IgD-negative memory B cell (primary cell): Measurements from ENCODE around the gene LPP. TPM values are rescaled to one million over a fixed set of nuclear protein-coding genes. Genes with fewer than 3 reads are reported as not detected.
A peak's percentile ranks its signal among the peaks of the same experiment; 100 is the strongest.

Experiments
- H3K27ac Mint-ChIP-seq, 3 donors: one replicate each; pipeline ENCODE4 v1.8.0; 2020 to 2022; ENCODE audit warnings: mild to moderate bottlenecking in 3 of 3, mixed read lengths in 3 of 3, moderate library complexity in 1 of 3
- H3K27me3 Mint-ChIP-seq: one replicate; pipeline ENCODE4 v1.8.0; 2021; ENCODE audit warnings: mixed read lengths
- H3K36me3 Mint-ChIP-seq: one replicate; pipeline ENCODE4 v1.8.0; 2020; ENCODE audit warnings: mild to moderate bottlenecking, mixed read lengths
- H3K4me1 Mint-ChIP-seq, 3 donors: one replicate each; pipeline ENCODE4 v1.8.0; 2020 to 2022; ENCODE audit warnings: mixed read lengths in 3 of 3, mild to moderate bottlenecking in 1 of 3
- H3K4me3 Mint-ChIP-seq, 4 donors: one replicate each; pipeline ENCODE4 v1.8.0; 2020 to 2022; ENCODE audit warnings: mild to moderate bottlenecking in 4 of 4, mixed read lengths in 4 of 4, moderate library complexity in 3 of 4
- H3K9me3 Mint-ChIP-seq, 3 donors: one replicate each; pipeline ENCODE4 v1.8.0; 2020 to 2021; ENCODE audit warnings: mixed read lengths in 3 of 3, mild to moderate bottlenecking in 1 of 3
- polyA plus RNA-seq: library from polyadenylated mRNA; unstranded; fragments of 300-500 nt; fragmentation: Illumina TruSeq; gene quantifications from one replicate; pipeline ENCODE4 v1.2.3, GENCODE V29; 2021

Gene LPP
- polyA plus RNA-seq, 1 donor from 2014 or later, result 29.2 TPM

DNA sequence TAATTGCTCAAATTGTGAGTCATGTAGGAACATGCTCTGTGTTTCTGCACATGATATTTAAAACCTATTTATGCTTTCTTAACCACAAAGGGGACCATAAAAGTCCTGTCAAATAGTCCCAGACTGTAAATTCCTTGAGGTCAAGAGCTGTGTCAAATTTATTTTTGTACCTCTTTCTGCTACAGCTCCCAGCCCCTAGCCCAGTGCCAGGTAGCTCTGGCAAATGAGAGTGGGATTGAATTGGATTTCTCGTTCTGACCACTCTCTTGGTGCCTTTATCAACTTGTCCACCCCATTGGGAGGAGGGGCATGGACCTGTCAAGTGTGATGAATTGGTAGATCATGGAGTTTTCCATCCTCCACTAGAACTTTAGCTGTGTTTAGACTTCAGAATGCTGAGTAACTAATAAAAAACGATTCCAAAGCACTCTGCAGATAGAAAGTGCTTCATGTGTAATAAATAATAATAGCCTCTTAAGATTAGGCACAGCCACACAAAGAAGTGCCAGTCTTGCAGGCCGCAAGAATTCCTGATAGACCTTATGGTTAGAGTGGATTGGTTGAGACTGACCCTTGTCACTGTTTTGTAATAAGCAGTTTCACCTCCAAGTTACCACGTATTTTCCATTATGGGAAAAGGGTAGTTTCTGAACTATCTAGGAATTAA lies 120.4 kb downstream of the LPP start:
- H3K27ac Mint-ChIP-seq, result no peak overlapping the region
- no peak overlapping the region for H3K4me3 Mint-ChIP-seq
- peaks cover 9% of the 10 kb centered on the region for H3K36me3 Mint-ChIP-seq
- no peaks in the 10 kb centered on the region for H3K9me3 Mint-ChIP-seq
- no peaks in the 10 kb centered on the region for H3K27me3 Mint-ChIP-seq
- H3K4me1 Mint-ChIP-seq, result peaks cover 18 to 26% (median 24%) of the 10 kb centered on the region in 3 donors

DNA sequence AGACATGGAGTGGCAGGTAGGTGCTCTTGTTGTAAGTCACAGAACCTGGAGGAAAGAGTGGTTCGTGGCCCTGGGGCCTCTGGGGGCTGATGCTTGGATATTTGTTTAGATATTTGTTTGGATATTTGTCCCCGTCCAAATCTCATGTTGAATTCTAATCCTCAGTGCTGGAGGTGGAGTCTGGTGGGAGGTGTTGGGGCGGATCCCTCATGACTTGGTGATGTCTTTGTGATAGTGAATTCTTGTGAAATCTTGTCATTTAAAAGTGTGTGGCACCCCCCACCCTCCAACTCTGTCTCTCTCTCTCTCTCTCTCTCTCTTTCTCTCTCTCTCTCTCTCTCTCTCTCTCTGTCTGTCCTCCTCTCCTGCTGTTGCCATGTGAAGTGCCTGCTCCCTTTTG lies 122.4 kb downstream of the LPP start:
- Mint-ChIP-seq H3K9me3 (no peaks in the 10 kb centered on the region), H3K36me3 (peaks cover 9% of the 10 kb centered on the region), H3K4me3 (no peak overlapping the region), H3K27me3 (no peaks in the 10 kb centered on the region), H3K4me1 (peaks cover 9 to 16% (median 12%) of the 10 kb centered on the region in 3 donors), H3K27ac (no peak overlapping the region)

DNA sequence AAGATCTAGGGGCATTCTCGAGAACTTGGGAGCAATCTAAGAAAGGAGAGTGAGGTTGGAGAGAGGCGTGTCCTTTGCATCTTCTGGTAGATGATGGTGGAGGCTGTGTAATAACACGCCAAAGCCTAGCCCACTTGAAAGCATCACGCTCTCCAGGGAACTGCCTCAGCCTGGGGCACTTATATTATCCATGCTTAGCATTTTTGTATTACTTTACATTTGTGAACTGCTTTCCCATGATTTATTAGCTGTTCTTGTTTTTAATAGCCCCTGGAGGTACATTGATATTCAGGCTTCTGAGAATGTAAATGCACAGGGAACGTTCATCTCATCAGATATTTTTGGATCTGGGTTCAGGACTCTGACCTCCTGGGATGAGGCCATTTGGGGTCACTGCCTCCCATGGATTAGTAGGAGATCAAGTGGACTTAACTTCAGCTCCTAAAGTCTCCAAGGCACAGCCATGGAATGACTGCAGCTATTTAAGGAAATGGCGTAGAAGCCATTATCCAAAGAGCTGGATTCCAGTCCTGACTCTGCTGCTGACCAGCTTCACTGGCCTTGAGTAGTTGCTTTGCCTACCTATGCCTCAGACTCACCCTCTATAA lies 124.9 kb downstream of the LPP start:
- Mint-ChIP-seq H3K27ac (no peak overlapping the region), H3K4me1 (peaks cover 9 to 12% (median 11%) of the 10 kb centered on the region in 3 donors), H3K36me3 (peaks cover 11% of the 10 kb centered on the region), H3K27me3 (no peaks in the 10 kb centered on the region), H3K4me3 (no peak overlapping the region), H3K9me3 (no peaks in the 10 kb centered on the region)

DNA sequence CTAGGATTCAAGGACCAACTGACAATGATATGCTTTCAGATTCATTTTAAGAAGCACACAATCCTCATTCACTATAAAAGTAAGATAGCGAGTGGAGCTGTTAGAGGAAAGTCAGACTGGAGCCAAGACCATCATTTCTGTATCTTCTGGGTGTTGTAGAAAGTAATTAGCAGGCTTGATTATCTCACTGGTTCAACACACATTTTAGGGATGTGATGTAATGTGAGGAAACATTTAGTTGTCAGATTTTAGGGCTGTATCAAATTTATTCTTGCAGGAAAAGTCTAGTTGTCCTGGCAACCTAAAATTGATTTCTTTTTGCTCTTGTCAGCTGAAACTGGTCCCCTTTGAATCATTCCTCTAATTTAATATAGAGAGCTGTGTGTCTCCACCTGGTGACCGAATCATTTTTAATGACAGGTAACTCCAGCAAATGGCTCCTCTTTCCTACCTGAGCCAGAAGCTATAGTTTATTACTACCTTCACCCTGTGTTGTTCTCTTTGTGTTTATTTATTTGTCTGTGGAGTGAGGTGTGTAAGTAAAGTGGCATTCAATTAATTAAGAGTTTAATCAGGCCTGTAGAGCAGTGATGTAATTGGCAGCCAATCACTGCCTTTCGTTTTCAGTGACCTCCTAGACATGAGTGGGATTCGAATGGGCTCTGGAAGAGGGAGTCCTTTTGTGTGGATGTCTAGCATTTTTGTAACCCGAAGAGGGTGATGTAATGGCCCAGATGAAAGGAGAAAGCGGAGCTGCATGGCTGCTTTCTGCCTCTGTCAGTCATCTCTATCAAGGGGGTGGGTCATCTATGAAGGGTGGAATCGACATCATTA lies 125.8 kb downstream of the LPP start:
- peaks cover 11% of the 10 kb centered on the region for H3K36me3 Mint-ChIP-seq

DNA sequence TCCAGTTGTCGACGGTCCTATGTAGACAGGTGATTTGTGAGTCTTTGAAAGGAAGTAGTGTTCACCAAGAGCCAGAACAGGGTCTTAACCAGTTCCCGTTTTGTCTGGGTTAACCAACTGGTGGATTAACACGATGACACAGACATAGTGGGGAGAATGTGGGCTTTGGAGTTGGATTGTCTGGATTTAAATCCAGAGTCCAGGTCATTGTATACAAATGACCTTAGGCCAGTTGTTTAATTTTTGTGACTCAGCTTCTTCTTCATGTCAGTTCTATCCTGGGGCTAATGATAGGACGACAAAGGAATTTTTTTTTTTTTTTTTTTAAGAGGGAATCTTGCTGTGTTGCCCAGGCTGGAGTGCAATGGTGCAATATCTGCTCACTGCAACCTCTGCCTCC lies 126.7 kb downstream of the LPP start:
- H3K27ac Mint-ChIP-seq, result no peak overlapping the region

More for the DNA sequence above, 125.8 kb downstream of the LPP start:
- H3K9me3 Mint-ChIP-seq, result no peaks in the 10 kb centered on the region
- H3K27me3 Mint-ChIP-seq, result no peaks in the 10 kb centered on the region
- no peak overlapping the region for H3K27ac Mint-ChIP-seq
- peaks cover 11 to 19% (median 15%) of the 10 kb centered on the region in 3 donors for H3K4me1 Mint-ChIP-seq
- H3K4me3 Mint-ChIP-seq, result no peak overlapping the region

DNA sequence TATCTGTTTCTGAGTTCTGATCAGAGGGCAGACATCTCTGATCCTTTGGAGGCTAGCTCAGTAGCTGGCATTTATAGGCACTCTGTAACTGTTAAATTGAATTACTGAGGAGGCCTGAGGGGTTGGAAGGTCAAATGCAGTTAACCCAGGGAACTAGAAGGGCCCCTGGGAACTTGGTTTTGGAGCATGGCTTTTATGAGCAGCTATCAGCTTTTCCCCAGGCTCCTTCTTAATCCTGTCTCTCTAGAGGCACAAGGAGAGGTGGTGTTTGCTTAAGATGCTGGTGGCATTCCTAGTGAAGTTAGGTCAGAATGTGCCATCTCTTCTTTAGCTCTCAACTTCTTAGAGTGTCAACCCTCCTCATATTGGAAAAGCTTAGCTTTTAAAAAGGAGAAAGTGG lies 128.9 kb downstream of the LPP start:
- no peaks in the 10 kb centered on the region for H3K27me3 Mint-ChIP-seq
- H3K36me3 Mint-ChIP-seq, result peaks cover 8% of the 10 kb centered on the region
- H3K9me3 Mint-ChIP-seq, result no peaks in the 10 kb centered on the region
- no peak overlapping the region for H3K27ac Mint-ChIP-seq
- no peak overlapping the region for H3K4me3 Mint-ChIP-seq
- peaks cover 16 to 29% (median 25%) of the 10 kb centered on the region in 3 donors for H3K4me1 Mint-ChIP-seq

More for the DNA sequence above, 126.7 kb downstream of the LPP start:
- Mint-ChIP-seq H3K4me3 (no peak overlapping the region), H3K27me3 (no peaks in the 10 kb centered on the region), H3K36me3 (peaks cover 11% of the 10 kb centered on the region), H3K9me3 (no peaks in the 10 kb centered on the region), H3K4me1 (peaks cover 16 to 24% (median 18%) of the 10 kb centered on the region in 3 donors)

DNA sequence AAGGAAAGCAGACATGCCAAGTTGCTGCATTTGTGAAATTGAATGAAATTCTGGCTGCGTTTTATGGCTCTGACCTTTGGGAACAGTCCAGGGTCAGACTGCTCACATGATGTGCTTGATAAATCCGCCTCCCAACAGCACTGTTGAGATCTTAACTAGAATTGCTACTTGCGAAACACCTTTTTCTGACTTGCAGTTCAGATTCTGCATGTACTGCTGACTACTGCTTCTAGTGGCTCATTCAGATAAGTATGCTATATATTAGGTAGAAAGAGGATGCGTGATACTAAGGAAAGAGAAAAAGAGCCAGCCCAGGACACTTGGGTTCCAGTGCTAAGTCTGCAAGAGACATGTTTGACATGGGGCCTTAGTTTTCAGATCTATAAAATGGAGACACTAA lies 129.4 kb downstream of the LPP start:
- no peak overlapping the region for H3K27ac Mint-ChIP-seq
- peaks cover 16 to 31% (median 25%) of the 10 kb centered on the region in 3 donors for H3K4me1 Mint-ChIP-seq
- H3K4me3 Mint-ChIP-seq, result no peak overlapping the region
- H3K27me3 Mint-ChIP-seq, result no peaks in the 10 kb centered on the region
- H3K9me3 Mint-ChIP-seq, result no peaks in the 10 kb centered on the region
- peaks cover 8% of the 10 kb centered on the region for H3K36me3 Mint-ChIP-seq

DNA sequence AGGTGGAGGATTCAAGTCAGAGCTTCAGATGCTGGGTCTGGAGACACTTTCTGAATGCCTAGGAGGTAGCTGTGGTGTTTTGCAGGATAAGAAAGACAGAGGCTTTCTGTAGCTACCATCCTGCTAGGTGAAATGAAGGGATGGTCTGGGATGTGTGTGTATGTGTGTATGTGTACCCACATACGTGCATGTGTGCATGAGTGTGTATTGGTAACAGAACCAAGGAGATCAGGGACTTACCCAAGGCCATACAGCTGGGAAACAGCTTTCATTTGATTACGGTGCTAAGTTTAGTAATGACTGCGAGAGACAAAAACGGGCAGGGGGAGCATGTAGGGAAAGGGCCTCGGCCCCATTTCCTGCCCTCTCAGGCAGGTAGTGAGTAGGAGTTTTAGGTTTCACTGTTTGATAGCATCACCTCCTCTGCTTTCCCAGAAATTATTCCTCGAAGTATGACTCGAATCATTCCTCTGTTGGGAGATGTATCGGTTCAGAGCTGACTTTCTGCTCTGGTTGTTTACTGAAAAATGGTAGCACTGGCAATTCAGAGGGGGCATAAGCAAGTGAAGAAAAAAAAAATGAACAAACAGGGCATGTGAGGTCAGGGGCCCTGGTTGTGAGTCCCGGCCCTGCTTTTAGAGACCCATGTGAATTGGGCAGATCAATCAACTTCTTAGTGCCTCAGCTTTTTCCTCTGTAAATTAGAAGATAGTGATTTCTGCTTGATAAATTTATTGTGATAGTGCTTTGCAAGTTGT lies 130.7 kb downstream of the LPP start:
- peaks cover 13 to 31% (median 25%) of the 10 kb centered on the region in 3 donors for H3K4me1 Mint-ChIP-seq
- peak overlapping the region in 1 of 3 donors; percentile 50 for H3K27ac Mint-ChIP-seq
- peak overlapping the region in 3 of 4 donors; percentile 27 to 75 (median 60) for H3K4me3 Mint-ChIP-seq
- peaks cover 4% of the 10 kb centered on the region for H3K36me3 Mint-ChIP-seq
- no peaks in the 10 kb centered on the region for H3K27me3 Mint-ChIP-seq
- no peaks in the 10 kb centered on the region for H3K9me3 Mint-ChIP-seq

DNA sequence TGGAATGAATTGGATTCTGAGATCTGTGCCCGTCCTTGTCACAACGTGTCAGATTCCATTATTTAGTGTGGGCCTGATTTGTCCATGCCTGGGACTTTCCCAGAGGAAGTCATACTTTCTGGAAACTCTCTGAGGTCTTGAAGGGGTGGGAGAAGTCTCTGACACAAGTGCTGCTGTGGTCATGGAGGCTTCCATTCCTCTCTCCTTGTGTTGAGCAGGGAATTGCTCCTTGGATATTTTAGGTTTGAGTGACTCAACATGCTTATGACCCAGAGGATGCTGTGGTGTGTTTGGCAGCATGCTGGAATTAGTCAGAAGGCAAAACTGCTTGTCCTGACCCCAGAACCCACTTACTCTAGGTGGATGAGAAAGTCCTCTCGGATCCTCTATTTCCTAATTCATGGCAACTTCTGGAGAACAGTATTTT lies 132.1 kb downstream of the LPP start:
- Mint-ChIP-seq H3K4me1 (peaks cover 18 to 27% (median 27%) of the 10 kb centered on the region in 3 donors), H3K27ac (peak overlapping the region in 1 of 3 donors; percentile 45), H3K27me3 (no peaks in the 10 kb centered on the region), H3K36me3 (peaks cover 4% of the 10 kb centered on the region), H3K4me3 (peak overlapping the region in 1 of 4 donors; percentile 57), H3K9me3 (no peaks in the 10 kb centered on the region)

DNA sequence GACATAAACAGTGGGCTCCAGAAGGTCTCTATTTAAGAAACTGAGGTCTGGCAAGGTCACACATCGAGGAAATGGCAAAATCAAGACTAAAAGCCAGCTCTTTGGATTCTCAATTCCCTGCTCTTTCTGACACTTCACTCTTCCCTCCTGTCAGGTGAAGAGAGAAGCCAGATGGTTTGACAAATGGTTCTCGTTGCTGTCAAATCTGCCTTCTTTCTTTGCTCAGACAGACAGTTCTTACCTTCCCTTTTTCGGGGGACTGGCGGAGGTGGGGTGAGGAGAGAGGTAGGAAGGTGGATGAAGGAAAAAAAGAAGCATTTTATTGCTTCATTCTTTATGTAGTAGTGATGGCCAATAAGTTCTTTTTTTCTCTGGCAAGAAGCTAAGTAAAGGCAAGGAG lies 133.4 kb downstream of the LPP start:
- no peaks in the 10 kb centered on the region for H3K9me3 Mint-ChIP-seq
- peaks cover 23 to 35% (median 34%) of the 10 kb centered on the region in 3 donors for H3K4me1 Mint-ChIP-seq
- H3K27ac Mint-ChIP-seq, result no peak overlapping the region
- H3K27me3 Mint-ChIP-seq, result no peaks in the 10 kb centered on the region
- H3K4me3 Mint-ChIP-seq, result no peak overlapping the region
- peaks cover 4% of the 10 kb centered on the region for H3K36me3 Mint-ChIP-seq

DNA sequence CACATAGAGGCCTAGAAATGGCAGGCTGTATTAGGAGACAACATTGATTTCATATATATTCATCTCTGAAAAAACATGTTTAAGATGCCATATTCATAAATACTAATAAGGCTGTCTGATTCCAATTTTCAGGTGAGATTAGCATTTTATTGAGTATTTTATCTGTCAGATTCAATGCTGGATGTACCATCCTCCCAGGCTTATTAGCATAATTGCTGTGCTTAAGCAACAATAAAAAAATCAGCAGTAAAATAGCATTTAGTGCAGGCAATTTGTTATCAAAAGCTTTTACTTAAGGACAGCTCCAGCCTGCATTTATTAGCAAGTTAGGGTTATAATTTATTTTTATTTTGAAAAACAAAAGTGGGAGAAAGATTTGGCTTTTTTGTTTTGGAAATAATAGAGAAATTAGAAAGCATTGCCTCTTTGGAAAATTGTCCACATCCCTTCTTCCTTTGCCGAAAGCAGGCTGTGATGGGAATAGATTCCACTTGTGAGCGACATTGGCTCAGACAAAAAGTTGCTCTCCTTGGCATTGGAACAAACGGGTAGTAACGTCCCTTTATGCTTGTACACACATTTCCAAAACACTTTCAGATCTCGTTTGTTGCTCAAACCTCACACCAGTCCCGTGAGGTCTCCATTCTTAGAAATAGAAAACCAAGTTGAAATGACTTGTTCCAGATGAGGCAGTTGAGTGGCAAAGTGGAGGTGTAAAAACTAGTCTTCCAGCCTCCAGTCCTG lies 134.0 kb downstream of the LPP start:
- Mint-ChIP-seq H3K27ac (no peak overlapping the region), H3K4me1 (peaks cover 28 to 38% (median 38%) of the 10 kb centered on the region in 3 donors), H3K36me3 (peaks cover 4% of the 10 kb centered on the region), H3K27me3 (no peaks in the 10 kb centered on the region), H3K4me3 (no peak overlapping the region), H3K9me3 (no peaks in the 10 kb centered on the region)

DNA sequence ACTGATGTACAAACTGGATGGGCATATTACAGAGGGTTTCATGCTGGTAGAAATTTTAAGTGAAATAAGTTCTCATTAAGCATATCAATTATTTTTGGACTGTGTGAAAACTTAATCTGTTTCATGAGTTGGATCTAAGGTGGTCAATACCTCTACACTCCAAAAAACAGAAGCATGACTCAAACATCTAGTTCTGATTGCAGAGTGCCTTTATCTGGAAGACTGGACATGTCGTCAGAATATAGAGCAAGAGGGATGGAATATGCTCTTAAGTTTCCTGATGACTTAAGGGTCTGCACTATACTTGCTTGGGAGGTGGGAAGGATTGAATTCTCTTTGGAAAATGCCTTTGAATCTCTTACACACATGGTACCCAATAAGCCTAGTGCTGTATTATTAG lies 138.3 kb downstream of the LPP start:
- Mint-ChIP-seq H3K27me3 (no peaks in the 10 kb centered on the region), H3K27ac (no peak overlapping the region), H3K36me3 (peaks cover 2% of the 10 kb centered on the region), H3K4me1 (peaks cover 44 to 55% (median 51%) of the 10 kb centered on the region in 3 donors), H3K9me3 (no peaks in the 10 kb centered on the region), H3K4me3 (peak overlapping the region in 1 of 4 donors; percentile 23)

DNA sequence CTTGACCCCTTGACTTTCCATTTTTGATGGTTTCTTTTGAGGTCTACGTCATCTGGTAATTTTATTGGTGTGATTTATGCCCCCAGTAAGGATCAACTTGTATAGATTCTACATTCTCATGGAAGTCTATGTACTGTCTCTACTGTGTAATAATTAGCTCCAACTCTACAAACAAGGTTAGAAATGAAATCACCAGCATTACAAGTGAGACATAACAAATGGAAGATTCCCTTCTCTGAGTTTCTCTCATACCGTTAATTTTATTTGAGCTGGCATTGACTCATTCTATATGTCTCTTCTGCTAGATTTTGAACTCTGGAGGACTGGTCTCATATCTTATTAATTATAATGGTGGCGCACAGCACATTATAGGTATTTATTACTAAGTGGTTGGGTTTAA lies 138.9 kb downstream of the LPP start:
- peak overlapping the region in 1 of 4 donors; percentile 77 for H3K4me3 Mint-ChIP-seq
- H3K27me3 Mint-ChIP-seq, result no peaks in the 10 kb centered on the region
- H3K27ac Mint-ChIP-seq, result no peak overlapping the region
- H3K9me3 Mint-ChIP-seq, result no peaks in the 10 kb centered on the region
- H3K4me1 Mint-ChIP-seq, result peaks cover 41 to 56% (median 55%) of the 10 kb centered on the region in 3 donors
- H3K36me3 Mint-ChIP-seq, result peaks cover 2% of the 10 kb centered on the region

DNA sequence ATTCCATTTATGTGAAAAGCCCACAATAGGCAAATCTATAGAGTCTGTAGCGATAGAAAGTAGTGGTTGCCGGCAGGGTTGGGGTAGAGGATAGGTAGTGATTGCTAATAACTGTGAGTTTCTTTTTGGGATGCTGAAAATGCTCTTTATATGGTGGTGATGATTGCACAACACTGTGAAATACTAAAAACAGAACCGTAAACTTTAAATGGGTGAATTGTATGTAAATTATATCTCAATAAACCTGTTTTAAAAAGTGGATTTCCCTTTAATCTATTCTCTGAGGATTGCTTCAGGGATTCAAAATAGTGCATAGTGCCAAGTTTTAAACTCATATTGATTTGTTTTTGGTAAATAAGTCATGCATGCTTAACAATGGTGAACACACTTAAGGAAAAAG lies 140.2 kb downstream of the LPP start:
- Mint-ChIP-seq H3K36me3 (peaks cover 2% of the 10 kb centered on the region), H3K27ac (no peak overlapping the region), H3K4me1 (peaks cover 49 to 69% (median 64%) of the 10 kb centered on the region in 3 donors), H3K27me3 (no peaks in the 10 kb centered on the region), H3K9me3 (no peaks in the 10 kb centered on the region), H3K4me3 (peak overlapping the region in 2 of 4 donors; percentile 7 to 69)
